HG02885 (cell line): ENCODE results near the gene NT5C3A.

ENCODE experiments used
- ATAC-seq: cut with Tn5 transposase; IDR thresholded peaks from one replicate; pipeline ENCODE4 v1.9.1; 2021; ENCODE audit warnings: mild to moderate bottlenecking; ENCODE audit not compliant: unreplicated experiment, poor library complexity

The NT5C3A gene

GRCh38 chr7:33076737-33077136, 14.2 kb upstream of the NT5C3A start:
- ATAC-seq, result no peak

DNA sequence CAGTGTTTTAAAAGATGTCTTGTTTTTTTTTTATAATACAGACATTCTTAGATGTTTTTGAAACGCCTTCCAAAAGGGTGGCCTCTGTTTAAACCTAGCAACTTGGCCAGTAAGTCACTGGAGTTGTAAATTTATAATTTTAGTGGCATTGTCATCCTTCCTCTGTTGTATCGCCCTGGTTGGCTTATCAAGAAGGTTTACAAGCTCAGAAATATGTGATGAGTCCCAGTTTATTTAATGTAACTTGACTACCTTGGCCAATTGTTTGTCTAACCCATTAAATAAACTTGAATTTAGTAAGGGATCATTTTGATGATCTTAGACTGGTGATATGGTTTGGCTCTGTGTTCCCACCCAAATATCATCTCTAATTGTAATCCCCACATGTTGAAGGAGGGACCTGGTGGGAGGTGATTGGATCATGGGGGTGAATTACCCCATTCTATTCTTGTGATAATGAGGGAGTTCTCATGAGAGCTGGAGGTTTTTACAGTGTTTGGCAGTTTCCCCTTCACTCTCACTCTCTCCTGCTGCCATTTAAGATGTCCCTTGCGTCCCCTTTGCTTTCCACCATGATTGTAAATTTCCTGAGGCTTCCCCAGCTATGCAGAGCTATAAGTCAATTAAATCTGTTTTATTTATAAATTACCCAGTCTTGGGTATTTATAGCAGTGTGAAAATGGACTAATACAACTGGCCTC, 13.4 kb upstream of the NT5C3A start:
- no peak for ATAC-seq

- ATAC-seq, result peak; percentile 55
Measured at GRCh38 chr7:33073243-33073642, 10.7 kb upstream of the NT5C3A start.

- ATAC-seq, result no peak
Measured at GRCh38 chr7:33072471-33072870, 9.9 kb upstream of the NT5C3A start.

GRCh38 chr7:33070831-33071230, 8.3 kb upstream of the NT5C3A start:
- ATAC-seq, result no peak

DNA sequence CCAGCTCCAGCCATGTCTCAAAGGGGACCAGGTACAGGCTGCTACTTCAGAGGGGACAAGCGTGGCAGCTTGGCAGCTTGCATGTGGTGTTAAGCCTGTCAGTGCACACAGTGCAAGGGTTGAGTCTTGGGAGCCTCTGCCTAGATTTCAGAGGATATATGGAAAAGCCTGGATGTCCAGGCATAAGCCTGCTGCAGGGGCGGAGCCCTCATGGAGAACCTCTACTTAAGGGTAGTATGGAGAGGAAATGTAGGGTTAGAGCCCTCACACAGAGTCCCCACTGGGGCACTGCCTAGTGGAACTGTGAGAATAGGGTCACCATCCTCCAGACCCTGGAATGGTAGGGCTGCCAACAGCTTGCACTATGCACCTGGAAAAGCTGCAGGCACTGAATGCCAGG, 7.7 kb upstream of the NT5C3A start:
- ATAC-seq, result no peak

- no peak for ATAC-seq
Measured at GRCh38 chr7:33067921-33068320, 5.3 kb upstream of the NT5C3A start.

- no peak for ATAC-seq
Measured at GRCh38 chr7:33066771-33067170, 4.2 kb upstream of the NT5C3A start.

DNA sequence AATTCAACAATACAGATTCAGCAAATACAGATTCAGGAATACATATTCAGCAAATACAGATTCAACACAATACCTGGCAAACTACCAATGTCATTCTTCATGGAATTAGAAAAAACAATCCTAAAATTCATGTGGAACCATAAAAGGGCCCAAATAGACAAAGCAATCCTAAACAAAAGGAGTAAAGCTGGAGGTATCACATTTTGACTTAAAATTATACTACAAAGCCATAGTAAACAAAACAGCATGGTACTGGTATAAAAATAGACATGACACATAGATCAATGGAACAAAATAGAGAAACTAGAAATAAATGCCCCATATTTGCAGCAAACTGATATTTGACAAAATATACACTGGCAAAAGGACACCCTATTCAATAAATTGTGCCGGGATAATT, 3.4 kb upstream of the NT5C3A start:
- ATAC-seq, result no peak

- ATAC-seq, result peak; percentile 93
Measured at GRCh38 chr7:33062782-33063443, 337 bp upstream of the NT5C3A start.

- no peak for ATAC-seq
Measured at GRCh38 chr7:33061282-33061937, 1.2 kb downstream of the NT5C3A start.

- no peak for ATAC-seq
Measured at GRCh38 chr7:33059635-33060034, 2.9 kb downstream of the NT5C3A start.

- no peak for ATAC-seq
Measured at GRCh38 chr7:33055158-33055557, 7.4 kb downstream of the NT5C3A start.

GRCh38 chr7:33054261-33054964, 8.2 kb downstream of the NT5C3A start:
- ATAC-seq, result no peak

- ATAC-seq, result no peak
Measured at GRCh38 chr7:33053721-33054120, 8.9 kb downstream of the NT5C3A start.

GRCh38 chr7:33050535-33051318, 11.8 kb downstream of the NT5C3A start:
- ATAC-seq, result peak; percentile 61

GRCh38 chr7:33048704-33049103, 13.9 kb downstream of the NT5C3A start:
- ATAC-seq, result no peak

- ATAC-seq, result no peak
Measured at GRCh38 chr7:33048257-33048656, 14.3 kb downstream of the NT5C3A start.

DNA sequence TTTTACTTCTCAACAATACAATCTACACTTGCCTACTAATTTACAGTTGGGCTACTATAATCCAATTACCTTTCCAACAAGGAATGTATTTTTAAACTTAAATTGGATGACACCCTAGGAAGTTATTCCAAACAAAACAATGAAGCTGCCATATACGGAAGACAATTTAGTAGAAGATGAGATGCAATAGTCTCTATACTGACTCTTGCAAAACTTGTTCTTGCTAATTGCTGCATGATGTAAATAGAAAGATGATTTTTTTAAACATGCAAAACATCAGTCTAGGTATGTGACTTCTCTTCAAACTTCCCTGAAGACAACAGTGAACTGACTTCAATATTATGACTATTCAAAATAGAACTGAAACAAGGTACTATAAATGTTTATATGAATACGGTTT, 17.6 kb downstream of the NT5C3A start:
- ATAC-seq, result peak; percentile 49

DNA sequence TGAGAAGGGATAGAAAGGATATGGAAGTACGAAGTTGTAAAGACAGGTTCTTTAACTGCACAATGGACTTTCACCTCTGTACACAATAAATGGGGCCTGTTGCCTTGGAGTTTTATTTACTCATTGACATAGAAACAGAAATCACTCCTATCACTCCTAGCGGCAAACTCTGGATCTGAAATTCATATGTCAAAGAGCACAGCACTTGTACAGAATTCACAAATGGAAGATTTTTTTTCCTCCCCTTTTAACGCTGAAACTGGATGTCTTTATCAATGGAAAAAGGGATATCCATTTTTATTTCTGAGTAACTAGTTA, 18.2 kb downstream of the NT5C3A start:
- no peak for ATAC-seq
